ENCODE measurements around the gene PLEKHA4.

Gene PLEKHA4

DNA sequence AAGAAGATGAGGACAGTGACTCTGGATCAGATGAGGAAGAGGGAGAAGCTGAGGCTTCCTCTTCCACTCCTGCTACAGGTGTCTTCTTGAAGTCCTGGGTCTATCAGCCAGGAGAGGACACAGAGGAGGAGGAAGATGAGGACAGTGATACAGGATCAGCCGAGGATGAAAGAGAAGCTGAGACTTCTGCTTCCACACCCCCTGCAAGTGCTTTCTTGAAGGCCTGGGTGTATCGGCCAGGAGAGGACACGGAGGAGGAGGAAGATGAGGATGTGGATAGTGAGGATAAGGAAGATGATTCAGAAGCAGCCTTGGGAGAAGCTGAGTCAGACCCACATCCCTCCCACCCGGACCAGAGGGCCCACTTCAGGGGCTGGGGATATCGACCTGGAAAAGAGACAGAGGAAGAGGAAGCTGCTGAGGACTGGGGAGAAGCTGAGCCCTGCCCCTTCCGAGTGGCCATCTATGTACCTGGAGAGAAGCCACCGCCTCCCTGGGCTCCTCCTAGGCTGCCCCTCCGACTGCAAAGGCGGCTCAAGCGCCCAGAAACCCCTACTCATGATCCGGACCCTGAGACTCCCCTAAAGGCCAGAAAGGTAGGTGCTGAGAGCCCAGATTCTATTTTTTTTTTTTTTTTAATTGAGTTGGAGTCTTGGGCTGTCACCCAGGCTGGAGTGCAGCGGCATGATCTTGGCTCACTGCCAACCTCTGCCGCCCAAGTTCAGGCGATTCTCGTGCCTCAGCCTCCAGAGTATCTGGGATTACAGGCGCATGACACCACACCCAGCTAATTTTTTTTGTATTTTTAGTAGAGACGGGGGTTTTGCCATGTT, 6.1 kb upstream of the PLEKHA4 start:
- Histone ChIP-seq H4K20me1 (ENCODE audit: control insufficient read depth, insufficient read depth, low read depth, low read length) (peaks cover 16% of the 10 kb centered on the region; the same call in 1 of the 2 replicates), H3K4me2 (ENCODE audit: low read length) (peak overlapping the region; percentile 92), H3F3A (ENCODE audit: control insufficient read depth, insufficient read depth) (peaks cover 54% of the 10 kb centered on the region), H3K36me3 (ENCODE audit: control insufficient read depth, low read length) (peaks cover 57% of the 10 kb centered on the region), H3K4me1 (ENCODE audit: control insufficient read depth, low read length) (peaks cover 50% of the 10 kb centered on the region), H3K9me3 (ENCODE audit: control insufficient read depth, insufficient read depth, low read length) (no peaks in the 10 kb centered on the region), H3K27ac (ENCODE audit: low read depth, low read length) (peak overlapping the region; percentile 96), H3K27me3 (ENCODE audit: control insufficient read depth, low read length) (no peaks in the 10 kb centered on the region), H3K9me2 (replicated peaks; ENCODE audit: control insufficient read depth, low read length) (no peaks in the 10 kb centered on the region), H3K4me3 (ENCODE audit: low read length) (peak overlapping the region; percentile 100), H3K79me2 (ENCODE audit: control insufficient read depth, low read length) (peaks cover 42% of the 10 kb centered on the region)
- TF ChIP-seq, protein P1, sequence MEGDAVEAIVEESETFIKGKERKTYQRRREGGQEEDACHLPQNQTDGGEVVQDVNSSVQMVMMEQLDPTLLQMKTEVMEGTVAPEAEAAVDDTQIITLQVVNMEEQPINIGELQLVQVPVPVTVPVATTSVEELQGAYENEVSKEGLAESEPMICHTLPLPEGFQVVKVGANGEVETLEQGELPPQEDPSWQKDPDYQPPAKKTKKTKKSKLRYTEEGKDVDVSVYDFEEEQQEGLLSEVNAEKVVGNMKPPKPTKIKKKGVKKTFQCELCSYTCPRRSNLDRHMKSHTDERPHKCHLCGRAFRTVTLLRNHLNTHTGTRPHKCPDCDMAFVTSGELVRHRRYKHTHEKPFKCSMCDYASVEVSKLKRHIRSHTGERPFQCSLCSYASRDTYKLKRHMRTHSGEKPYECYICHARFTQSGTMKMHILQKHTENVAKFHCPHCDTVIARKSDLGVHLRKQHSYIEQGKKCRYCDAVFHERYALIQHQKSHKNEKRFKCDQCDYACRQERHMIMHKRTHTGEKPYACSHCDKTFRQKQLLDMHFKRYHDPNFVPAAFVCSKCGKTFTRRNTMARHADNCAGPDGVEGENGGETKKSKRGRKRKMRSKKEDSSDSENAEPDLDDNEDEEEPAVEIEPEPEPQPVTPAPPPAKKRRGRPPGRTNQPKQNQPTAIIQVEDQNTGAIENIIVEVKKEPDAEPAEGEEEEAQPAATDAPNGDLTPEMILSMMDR (IDR thresholded peaks at IDR 0.05; ENCODE audit: low read depth, low read length, poor library complexity, severe bottlenecking) = no peak
- no peak for TF ChIP-seq EZH2phosphoT487 (IDR thresholded peaks at IDR 0.05; ENCODE audit: borderline replicate concordance, low read length)

DNA sequence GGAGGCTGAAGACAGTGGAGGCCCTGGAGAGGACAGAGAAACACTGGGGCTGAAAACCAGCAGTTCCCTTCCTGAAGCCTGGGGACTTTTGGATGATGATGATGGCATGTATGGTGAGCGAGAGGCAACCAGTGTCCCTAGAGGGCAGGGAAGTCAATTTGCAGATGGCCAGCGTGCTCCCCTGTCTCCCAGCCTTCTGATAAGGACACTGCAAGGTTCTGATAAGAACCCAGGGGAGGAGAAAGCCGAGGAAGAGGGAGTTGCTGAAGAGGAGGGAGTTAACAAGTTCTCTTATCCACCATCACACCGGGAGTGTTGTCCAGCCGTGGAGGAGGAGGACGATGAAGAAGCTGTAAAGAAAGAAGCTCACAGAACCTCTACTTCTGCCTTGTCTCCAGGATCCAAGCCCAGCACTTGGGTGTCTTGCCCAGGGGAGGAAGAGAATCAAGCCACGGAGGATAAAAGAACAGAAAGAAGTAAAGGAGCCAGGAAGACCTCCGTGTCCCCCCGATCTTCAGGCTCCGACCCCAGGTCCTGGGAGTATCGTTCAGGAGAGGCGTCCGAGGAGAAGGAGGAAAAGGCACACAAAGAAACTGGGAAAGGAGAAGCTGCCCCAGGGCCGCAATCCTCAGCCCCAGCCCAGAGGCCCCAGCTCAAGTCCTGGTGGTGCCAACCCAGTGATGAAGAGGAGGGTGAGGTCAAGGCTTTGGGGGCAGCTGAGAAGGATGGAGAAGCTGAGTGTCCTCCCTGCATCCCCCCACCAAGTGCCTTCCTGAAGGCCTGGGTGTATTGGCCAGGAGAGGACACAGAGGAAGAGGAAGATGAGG, 5.3 kb upstream of the PLEKHA4 start:
- Histone ChIP-seq H3K4me1 (ENCODE audit: control insufficient read depth, low read length) (peaks cover 48% of the 10 kb centered on the region), H3K4me3 (ENCODE audit: low read length) (peak overlapping the region; percentile 100), H3K9me3 (ENCODE audit: control insufficient read depth, insufficient read depth, low read length) (no peaks in the 10 kb centered on the region), H4K20me1 (ENCODE audit: control insufficient read depth, insufficient read depth, low read depth, low read length) (peaks cover 16% of the 10 kb centered on the region; the same call in 1 of the 2 replicates), H3K27me3 (ENCODE audit: control insufficient read depth, low read length) (no peaks in the 10 kb centered on the region), H3K36me3 (ENCODE audit: control insufficient read depth, low read length) (peaks cover 57% of the 10 kb centered on the region), H3K4me2 (ENCODE audit: low read length) (peak overlapping the region; percentile 92), H3F3A (ENCODE audit: control insufficient read depth, insufficient read depth) (peaks cover 47% of the 10 kb centered on the region), H3K79me2 (ENCODE audit: control insufficient read depth, low read length) (peaks cover 42% of the 10 kb centered on the region), H3K9me2 (replicated peaks; ENCODE audit: control insufficient read depth, low read length) (no peaks in the 10 kb centered on the region), H3K27ac (ENCODE audit: low read depth, low read length) (peak overlapping the region; percentile 96)
- TF ChIP-seq, protein P1 (IDR thresholded peaks at IDR 0.05; ENCODE audit: low read depth, low read length, poor library complexity, severe bottlenecking) = no peak
- TF ChIP-seq EZH2phosphoT487 (IDR thresholded peaks at IDR 0.05; ENCODE audit: borderline replicate concordance, low read length) = no peak

GRCh38 chr19:48872884-48873475, 4.6 kb upstream of the PLEKHA4 start:
- no peak for TF ChIP-seq EZH2phosphoT487 (IDR thresholded peaks at IDR 0.05; ENCODE audit: borderline replicate concordance, low read length)
- TF ChIP-seq, protein P1 (IDR thresholded peaks at IDR 0.05; ENCODE audit: low read depth, low read length, poor library complexity, severe bottlenecking) = no peak
- peaks cover 50% of the 10 kb centered on the region for H3K36me3 ChIP-seq (ENCODE audit: control insufficient read depth, low read length)
- H4K20me1 ChIP-seq (ENCODE audit: control insufficient read depth, insufficient read depth, low read depth, low read length) = peaks cover 16% of the 10 kb centered on the region; the same call in 1 of the 2 replicates
- peak overlapping the region; percentile 96 for H3K27ac ChIP-seq (ENCODE audit: low read depth, low read length)
- H3K79me2 ChIP-seq (ENCODE audit: control insufficient read depth, low read length) = peaks cover 38% of the 10 kb centered on the region
- no peaks in the 10 kb centered on the region for H3K9me3 ChIP-seq (ENCODE audit: control insufficient read depth, insufficient read depth, low read length)
- H3K4me1 ChIP-seq (ENCODE audit: control insufficient read depth, low read length) = peaks cover 48% of the 10 kb centered on the region
- H3K4me2 ChIP-seq (ENCODE audit: low read length) = peak overlapping the region; percentile 92
- H3K9me2 ChIP-seq (replicated peaks; ENCODE audit: control insufficient read depth, low read length) = no peaks in the 10 kb centered on the region
- H3K4me3 ChIP-seq (ENCODE audit: low read length) = peak overlapping the region; percentile 100
- peaks cover 41% of the 10 kb centered on the region for H3F3A ChIP-seq (ENCODE audit: control insufficient read depth, insufficient read depth)
- no peaks in the 10 kb centered on the region for H3K27me3 ChIP-seq (ENCODE audit: control insufficient read depth, low read length)
